ENCODE data around the gene BNIP5. TPM values are rescaled to one million over a fixed set of nuclear protein-coding genes. Genes with fewer than 3 reads are reported as not detected.

BNIP5 gene
- total RNA-seq, 1 experiment from 2014 or later, result not detected

DNA sequence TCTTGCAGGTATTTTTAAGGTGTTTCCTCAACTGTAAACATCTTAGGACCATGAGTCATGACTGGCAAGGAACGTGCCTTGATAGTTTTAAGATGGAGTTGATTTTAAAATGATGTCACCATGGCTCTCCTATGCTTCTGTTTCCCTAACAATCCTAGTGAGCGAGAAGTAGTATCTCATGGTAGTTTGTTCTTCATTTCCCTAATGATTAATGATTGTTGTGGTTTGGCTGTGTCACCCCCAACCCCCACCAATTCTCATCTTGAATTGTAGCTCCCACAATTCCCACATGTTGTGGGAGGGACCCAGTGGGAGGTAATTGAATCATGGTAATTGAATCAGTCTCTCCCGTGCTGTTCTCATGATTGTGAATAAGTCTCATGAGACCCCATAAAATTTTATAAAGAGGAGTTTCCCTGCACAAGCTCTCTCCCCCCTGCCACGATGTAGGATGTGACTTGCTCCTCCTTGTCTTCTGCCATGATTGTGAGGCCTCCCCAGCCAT, 16.8 kb upstream of the BNIP5 start:
- no peak overlapping the region for H3K27ac Mint-ChIP-seq
- DNase-seq (ENCODE audit: low spot score) (no peak), ATAC-seq (no peak)
- ChIA-PET POLR2A (no interaction called here), CTCF (interaction anchor here (2.1 to 3.4 kb wide), 2 partner anchors 13 to 51 kb away, joined by 8 to 14 read pairs; no protein-coding TSS in a partner anchor)
- H3K27me3 Mint-ChIP-seq (ENCODE audit: low read depth), result peaks cover 3% of the 10 kb centered on the region; the same call in 1 of the 2 replicates
- no peak overlapping the region for H3K4me3 Mint-ChIP-seq
- TF ChIP-seq ZNF138 (CRISPR knock-in tag; conservative IDR thresholded peaks at IDR 0.05), result no peak
- no peak for TF ChIP-seq SMAD4 (CRISPR knock-in tag; IDR thresholded peaks at IDR 0.05)
- TF ChIP-seq, protein P1, sequence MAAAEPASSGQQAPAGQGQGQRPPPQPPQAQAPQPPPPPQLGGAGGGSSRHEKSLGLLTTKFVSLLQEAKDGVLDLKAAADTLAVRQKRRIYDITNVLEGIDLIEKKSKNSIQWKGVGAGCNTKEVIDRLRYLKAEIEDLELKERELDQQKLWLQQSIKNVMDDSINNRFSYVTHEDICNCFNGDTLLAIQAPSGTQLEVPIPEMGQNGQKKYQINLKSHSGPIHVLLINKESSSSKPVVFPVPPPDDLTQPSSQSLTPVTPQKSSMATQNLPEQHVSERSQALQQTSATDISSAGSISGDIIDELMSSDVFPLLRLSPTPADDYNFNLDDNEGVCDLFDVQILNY (CRISPR knock-in tag; IDR thresholded peaks at IDR 0.05), result no peak
- TF ChIP-seq TEAD1 (CRISPR knock-in tag; IDR thresholded peaks at IDR 0.05), result no peak
- TF ChIP-seq FOXP1 (CRISPR knock-in tag; IDR thresholded peaks at IDR 0.05; ENCODE audit: borderline replicate concordance), result no peak
- TF ChIP-seq ZNF396 (CRISPR knock-in tag; IDR thresholded peaks at IDR 0.05; ENCODE audit: borderline replicate concordance), result no peak
- TF ChIP-seq NR3C1 (CRISPR knock-in tag; conservative IDR thresholded peaks at IDR 0.05; ENCODE audit: low read depth), result no peak
- no peak for TF ChIP-seq ZNF263 (CRISPR knock-in tag; IDR thresholded peaks at IDR 0.05; ENCODE audit: low read depth)
- TF ChIP-seq GRHL2 (CRISPR knock-in tag; IDR thresholded peaks at IDR 0.05; ENCODE audit: insufficient replicate concordance, severe bottlenecking), result no peak
- TF ChIP-seq, protein P2, sequence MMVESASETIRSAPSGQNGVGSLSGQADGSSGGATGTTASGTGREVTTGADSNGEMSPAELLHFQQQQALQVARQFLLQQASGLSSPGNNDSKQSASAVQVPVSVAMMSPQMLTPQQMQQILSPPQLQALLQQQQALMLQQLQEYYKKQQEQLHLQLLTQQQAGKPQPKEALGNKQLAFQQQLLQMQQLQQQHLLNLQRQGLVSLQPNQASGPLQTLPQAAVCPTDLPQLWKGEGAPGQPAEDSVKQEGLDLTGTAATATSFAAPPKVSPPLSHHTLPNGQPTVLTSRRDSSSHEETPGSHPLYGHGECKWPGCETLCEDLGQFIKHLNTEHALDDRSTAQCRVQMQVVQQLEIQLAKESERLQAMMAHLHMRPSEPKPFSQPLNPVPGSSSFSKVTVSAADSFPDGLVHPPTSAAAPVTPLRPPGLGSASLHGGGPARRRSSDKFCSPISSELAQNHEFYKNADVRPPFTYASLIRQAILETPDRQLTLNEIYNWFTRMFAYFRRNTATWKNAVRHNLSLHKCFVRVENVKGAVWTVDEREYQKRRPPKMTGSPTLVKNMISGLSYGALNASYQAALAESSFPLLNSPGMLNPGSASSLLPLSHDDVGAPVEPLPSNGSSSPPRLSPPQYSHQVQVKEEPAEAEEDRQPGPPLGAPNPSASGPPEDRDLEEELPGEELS (CRISPR knock-in tag; IDR thresholded peaks at IDR 0.05), result no peak
- TF ChIP-seq, protein P3, sequence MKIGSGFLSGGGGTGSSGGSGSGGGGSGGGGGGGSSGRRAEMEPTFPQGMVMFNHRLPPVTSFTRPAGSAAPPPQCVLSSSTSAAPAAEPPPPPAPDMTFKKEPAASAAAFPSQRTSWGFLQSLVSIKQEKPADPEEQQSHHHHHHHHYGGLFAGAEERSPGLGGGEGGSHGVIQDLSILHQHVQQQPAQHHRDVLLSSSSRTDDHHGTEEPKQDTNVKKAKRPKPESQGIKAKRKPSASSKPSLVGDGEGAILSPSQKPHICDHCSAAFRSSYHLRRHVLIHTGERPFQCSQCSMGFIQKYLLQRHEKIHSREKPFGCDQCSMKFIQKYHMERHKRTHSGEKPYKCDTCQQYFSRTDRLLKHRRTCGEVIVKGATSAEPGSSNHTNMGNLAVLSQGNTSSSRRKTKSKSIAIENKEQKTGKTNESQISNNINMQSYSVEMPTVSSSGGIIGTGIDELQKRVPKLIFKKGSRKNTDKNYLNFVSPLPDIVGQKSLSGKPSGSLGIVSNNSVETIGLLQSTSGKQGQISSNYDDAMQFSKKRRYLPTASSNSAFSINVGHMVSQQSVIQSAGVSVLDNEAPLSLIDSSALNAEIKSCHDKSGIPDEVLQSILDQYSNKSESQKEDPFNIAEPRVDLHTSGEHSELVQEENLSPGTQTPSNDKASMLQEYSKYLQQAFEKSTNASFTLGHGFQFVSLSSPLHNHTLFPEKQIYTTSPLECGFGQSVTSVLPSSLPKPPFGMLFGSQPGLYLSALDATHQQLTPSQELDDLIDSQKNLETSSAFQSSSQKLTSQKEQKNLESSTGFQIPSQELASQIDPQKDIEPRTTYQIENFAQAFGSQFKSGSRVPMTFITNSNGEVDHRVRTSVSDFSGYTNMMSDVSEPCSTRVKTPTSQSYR (CRISPR knock-in tag; IDR thresholded peaks at IDR 0.05), result no peak
- no peak for TF ChIP-seq TP53 (CRISPR knock-in tag; IDR thresholded peaks at IDR 0.05)
- TF ChIP-seq RELA (CRISPR knock-in tag; IDR thresholded peaks at IDR 0.05; ENCODE audit: borderline replicate concordance), result no peak
- TF ChIP-seq, protein P4, sequence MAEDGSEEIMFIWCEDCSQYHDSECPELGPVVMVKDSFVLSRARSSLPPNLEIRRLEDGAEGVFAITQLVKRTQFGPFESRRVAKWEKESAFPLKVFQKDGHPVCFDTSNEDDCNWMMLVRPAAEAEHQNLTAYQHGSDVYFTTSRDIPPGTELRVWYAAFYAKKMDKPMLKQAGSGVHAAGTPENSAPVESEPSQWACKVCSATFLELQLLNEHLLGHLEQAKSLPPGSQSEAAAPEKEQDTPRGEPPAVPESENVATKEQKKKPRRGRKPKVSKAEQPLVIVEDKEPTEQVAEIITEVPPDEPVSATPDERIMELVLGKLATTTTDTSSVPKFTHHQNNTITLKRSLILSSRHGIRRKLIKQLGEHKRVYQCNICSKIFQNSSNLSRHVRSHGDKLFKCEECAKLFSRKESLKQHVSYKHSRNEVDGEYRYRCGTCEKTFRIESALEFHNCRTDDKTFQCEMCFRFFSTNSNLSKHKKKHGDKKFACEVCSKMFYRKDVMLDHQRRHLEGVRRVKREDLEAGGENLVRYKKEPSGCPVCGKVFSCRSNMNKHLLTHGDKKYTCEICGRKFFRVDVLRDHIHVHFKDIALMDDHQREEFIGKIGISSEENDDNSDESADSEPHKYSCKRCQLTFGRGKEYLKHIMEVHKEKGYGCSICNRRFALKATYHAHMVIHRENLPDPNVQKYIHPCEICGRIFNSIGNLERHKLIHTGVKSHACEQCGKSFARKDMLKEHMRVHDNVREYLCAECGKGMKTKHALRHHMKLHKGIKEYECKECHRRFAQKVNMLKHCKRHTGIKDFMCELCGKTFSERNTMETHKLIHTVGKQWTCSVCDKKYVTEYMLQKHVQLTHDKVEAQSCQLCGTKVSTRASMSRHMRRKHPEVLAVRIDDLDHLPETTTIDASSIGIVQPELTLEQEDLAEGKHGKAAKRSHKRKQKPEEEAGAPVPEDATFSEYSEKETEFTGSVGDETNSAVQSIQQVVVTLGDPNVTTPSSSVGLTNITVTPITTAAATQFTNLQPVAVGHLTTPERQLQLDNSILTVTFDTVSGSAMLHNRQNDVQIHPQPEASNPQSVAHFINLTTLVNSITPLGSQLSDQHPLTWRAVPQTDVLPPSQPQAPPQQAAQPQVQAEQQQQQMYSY (CRISPR knock-in tag; IDR thresholded peaks at IDR 0.05), result no peak
- no peak for TF ChIP-seq ZNF423 (CRISPR knock-in tag; IDR thresholded peaks at IDR 0.05)
- TF ChIP-seq, protein P5, sequence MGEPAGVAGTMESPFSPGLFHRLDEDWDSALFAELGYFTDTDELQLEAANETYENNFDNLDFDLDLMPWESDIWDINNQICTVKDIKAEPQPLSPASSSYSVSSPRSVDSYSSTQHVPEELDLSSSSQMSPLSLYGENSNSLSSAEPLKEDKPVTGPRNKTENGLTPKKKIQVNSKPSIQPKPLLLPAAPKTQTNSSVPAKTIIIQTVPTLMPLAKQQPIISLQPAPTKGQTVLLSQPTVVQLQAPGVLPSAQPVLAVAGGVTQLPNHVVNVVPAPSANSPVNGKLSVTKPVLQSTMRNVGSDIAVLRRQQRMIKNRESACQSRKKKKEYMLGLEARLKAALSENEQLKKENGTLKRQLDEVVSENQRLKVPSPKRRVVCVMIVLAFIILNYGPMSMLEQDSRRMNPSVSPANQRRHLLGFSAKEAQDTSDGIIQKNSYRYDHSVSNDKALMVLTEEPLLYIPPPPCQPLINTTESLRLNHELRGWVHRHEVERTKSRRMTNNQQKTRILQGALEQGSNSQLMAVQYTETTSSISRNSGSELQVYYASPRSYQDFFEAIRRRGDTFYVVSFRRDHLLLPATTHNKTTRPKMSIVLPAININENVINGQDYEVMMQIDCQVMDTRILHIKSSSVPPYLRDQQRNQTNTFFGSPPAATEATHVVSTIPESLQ (CRISPR knock-in tag; IDR thresholded peaks at IDR 0.05), result no peak
- no peak for TF ChIP-seq ZNF671 (CRISPR knock-in tag; IDR thresholded peaks at IDR 0.05)
- H3K9me3 Mint-ChIP-seq, result peaks cover 14% of the 10 kb centered on the region
- H3K36me3 Mint-ChIP-seq, result no peaks in the 10 kb centered on the region; the same call in 1 of the 2 replicates
- no peaks in the 10 kb centered on the region for H3K4me1 Mint-ChIP-seq
